ENCODE data around the gene PAX8. TPM values are rescaled to one million over a fixed set of nuclear protein-coding genes. Genes with fewer than 3 reads are reported as not detected.

Gene PAX8
- total RNA-seq, 1 donor from 2014 or later = 2.1 TPM

DNA sequence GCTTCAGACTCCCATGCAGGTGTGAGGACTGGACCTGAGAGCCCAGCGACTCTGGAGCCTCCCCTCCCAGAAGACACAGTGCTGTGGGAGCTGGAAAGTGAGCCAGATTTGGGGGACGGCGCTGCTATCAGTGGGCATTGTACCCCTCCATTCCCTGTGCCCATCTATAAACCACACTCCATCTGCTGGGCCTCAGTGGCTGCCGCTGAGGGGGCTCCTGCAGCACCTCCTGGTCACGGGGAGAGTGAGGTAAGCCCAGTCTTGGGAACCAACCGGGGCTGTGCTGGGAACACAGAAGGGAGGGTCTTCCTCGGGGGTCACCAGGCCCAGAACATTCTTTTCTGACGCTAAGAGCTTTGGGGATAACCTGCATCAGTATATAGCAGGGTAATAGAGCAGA is 95.5 kb downstream of the PAX8 start:
- H3K4me3 Mint-ChIP-seq (ENCODE audit: unreplicated experiment) = no peak overlapping the region
- no peaks in the 10 kb centered on the region for H3K36me3 Mint-ChIP-seq (ENCODE audit: low read depth, unreplicated experiment)
- H3K27me3 Mint-ChIP-seq (ENCODE audit: unreplicated experiment) = peaks cover 10% of the 10 kb centered on the region
- H3K4me1 Mint-ChIP-seq (ENCODE audit: unreplicated experiment) = peaks cover 12% of the 10 kb centered on the region
- no peak overlapping the region for H3K27ac Mint-ChIP-seq (ENCODE audit: unreplicated experiment)
- TF ChIP-seq CTCF (IDR thresholded peaks at IDR 0.05; ENCODE audit: unreplicated experiment) = no peak
- DNase-seq (ENCODE audit: low spot score) = no peak
- H3K9me3 Mint-ChIP-seq (ENCODE audit: unreplicated experiment) = no peaks in the 10 kb centered on the region

GRCh38 chr2:113182471-113183260 is 96.1 kb downstream of the PAX8 start:
- Mint-ChIP-seq H3K4me3 (ENCODE audit: unreplicated experiment) (no peak overlapping the region), H3K9me3 (ENCODE audit: unreplicated experiment) (no peaks in the 10 kb centered on the region), H3K4me1 (ENCODE audit: unreplicated experiment) (peaks cover 12% of the 10 kb centered on the region), H3K27ac (ENCODE audit: unreplicated experiment) (no peak overlapping the region), H3K36me3 (ENCODE audit: low read depth, unreplicated experiment) (no peaks in the 10 kb centered on the region), H3K27me3 (ENCODE audit: unreplicated experiment) (peaks cover 10% of the 10 kb centered on the region)
- TF ChIP-seq CTCF (IDR thresholded peaks at IDR 0.05; ENCODE audit: unreplicated experiment) = no peak
- DNase-seq (ENCODE audit: low spot score) = no peak

GRCh38 chr2:113181258-113182051 is 97.3 kb downstream of the PAX8 start:
- no peak overlapping the region for H3K4me3 Mint-ChIP-seq (ENCODE audit: unreplicated experiment)
- H3K4me1 Mint-ChIP-seq (ENCODE audit: unreplicated experiment) = peaks cover 12% of the 10 kb centered on the region
- H3K9me3 Mint-ChIP-seq (ENCODE audit: unreplicated experiment) = no peaks in the 10 kb centered on the region
- TF ChIP-seq CTCF (IDR thresholded peaks at IDR 0.05; ENCODE audit: unreplicated experiment) = no peak
- H3K27ac Mint-ChIP-seq (ENCODE audit: unreplicated experiment) = no peak overlapping the region
- H3K36me3 Mint-ChIP-seq (ENCODE audit: low read depth, unreplicated experiment) = no peaks in the 10 kb centered on the region
- H3K27me3 Mint-ChIP-seq (ENCODE audit: unreplicated experiment) = peaks cover 10% of the 10 kb centered on the region
- DNase-seq (ENCODE audit: low spot score) = no peak

- Mint-ChIP-seq H3K27me3 (ENCODE audit: unreplicated experiment) (peaks cover 10% of the 10 kb centered on the region), H3K9me3 (ENCODE audit: unreplicated experiment) (no peaks in the 10 kb centered on the region), H3K4me3 (ENCODE audit: unreplicated experiment) (no peak overlapping the region), H3K36me3 (ENCODE audit: low read depth, unreplicated experiment) (no peaks in the 10 kb centered on the region), H3K27ac (ENCODE audit: unreplicated experiment) (no peak overlapping the region), H3K4me1 (ENCODE audit: unreplicated experiment) (peaks cover 13% of the 10 kb centered on the region)
- no peak for TF ChIP-seq CTCF (IDR thresholded peaks at IDR 0.05; ENCODE audit: unreplicated experiment)
- DNase-seq (ENCODE audit: low spot score) = no peak
These were observed 98.4 kb downstream of the PAX8 start for GRCh38 chr2:113180131-113180946.

All from endothelial cell (in vitro differentiated cells).